Natural killer cell treated with Interleukin-12 subunit alpha and Interleukin-12 subunit beta and Interleukin-15 and Interleukin-18, amount 100 ng/mL, for 72 hours (primary cell): ENCODE measurements around the gene FBXW7. TPM values are rescaled to one million over a fixed set of nuclear protein-coding genes. Genes with fewer than 3 reads are reported as not detected.
A peak's percentile ranks its signal among the peaks of the same experiment; 100 is the strongest.

Experiments used
- ATAC-seq, 2 donors: fragments of 150-1000 bp; cut with Tn5 transposase in 1 of 2; sonication (Bioruptor Pico), chemical (Tn5 transposase) in 1 of 2; 2 replicates each; pipeline ENCODE4 v1.10.0; 2021
- DNase-seq: peaks from one replicate; pipeline ENCODE4 v3.0.0; 2022; ENCODE audit warnings: low spot score
- H3K27ac Mint-ChIP-seq, 2 donors: 1 replicate in 1 of 2; 2 replicates in 1 of 2; pipeline ENCODE4 v1.8.0; 2022; ENCODE audit warnings: mixed read lengths in 2 of 2, mild to moderate bottlenecking in 1 of 2, moderate library complexity in 1 of 2
- H3K27me3 Mint-ChIP-seq, 2 donors: 1 replicate in 1 of 2; 2 replicates in 1 of 2; pipeline ENCODE4 v1.8.0; 2022; ENCODE audit warnings: mixed read lengths in 2 of 2
- H3K36me3 Mint-ChIP-seq: one replicate; pipeline ENCODE4 v1.8.0; 2022; ENCODE audit warnings: mixed read lengths
- H3K4me1 Mint-ChIP-seq, 2 donors: 1 replicate in 1 of 2; 2 replicates in 1 of 2; pipeline ENCODE4 v1.8.0; 2022; ENCODE audit warnings: low read depth in 2 of 2, mixed read lengths in 2 of 2, mild to moderate bottlenecking in 1 of 2
- H3K4me3 Mint-ChIP-seq: one replicate; pipeline ENCODE4 v1.8.0; 2022; ENCODE audit warnings: mixed read lengths
- H3K9me3 Mint-ChIP-seq: 2 replicates; pipeline ENCODE4 v1.8.0; 2022; ENCODE audit warnings: mixed read lengths
- total RNA-seq, 2 donors: library from RNA; stranded (reverse); gene quantifications; one replicate each; pipeline ENCODE4 v1.2.3, GENCODE V29; 2022

FBXW7 gene
- total RNA-seq, 2 donors from 2014 or later: 70.9 to 74.1 TPM

- Mint-ChIP-seq H3K9me3 (no peaks in the 10 kb centered on the region), H3K36me3 (no peaks in the 10 kb centered on the region), H3K4me1 (peaks cover 33 to 43% of the 10 kb centered on the region in 2 donors), H3K4me3 (no peak overlapping the region), H3K27ac (peak overlapping the region in 1 of 2 donors; percentile 9), H3K27me3 (no peaks in the 10 kb centered on the region)
- DNase-seq (no peak), ATAC-seq (no peak)
These were observed 21.5 kb downstream of the FBXW7 start for GRCh38 chr4:152514356-152514755.

GRCh38 chr4:152513078-152513477, 22.8 kb downstream of the FBXW7 start:
- H3K4me1 Mint-ChIP-seq: peaks cover 33 to 46% of the 10 kb centered on the region in 2 donors
- no peak overlapping the region for H3K4me3 Mint-ChIP-seq
- no peaks in the 10 kb centered on the region for H3K27me3 Mint-ChIP-seq
- ATAC-seq (peak in 1 of 2 donors; percentile 27), DNase-seq (no peak)
- no peak overlapping the region for H3K27ac Mint-ChIP-seq
- no peaks in the 10 kb centered on the region for H3K9me3 Mint-ChIP-seq
- H3K36me3 Mint-ChIP-seq: no peaks in the 10 kb centered on the region

GRCh38 chr4:152512483-152512882, 23.4 kb downstream of the FBXW7 start:
- Mint-ChIP-seq H3K36me3 (no peaks in the 10 kb centered on the region), H3K27ac (no peak overlapping the region), H3K27me3 (no peaks in the 10 kb centered on the region), H3K9me3 (no peaks in the 10 kb centered on the region), H3K4me3 (no peak overlapping the region), H3K4me1 (peaks cover 35 to 46% of the 10 kb centered on the region in 2 donors)
- ATAC-seq (no peak), DNase-seq (no peak)

- DNase-seq: no peak
- ATAC-seq: peak; percentile 73 to 77
These were observed 25.3 kb downstream of the FBXW7 start for GRCh38 chr4:152510349-152511147.

GRCh38 chr4:152509595-152510225, 26.2 kb downstream of the FBXW7 start:
- Mint-ChIP-seq H3K27ac (peak overlapping the region; percentile 84 to 86), H3K36me3 (no peaks in the 10 kb centered on the region), H3K4me1 (peaks cover 32 to 44% of the 10 kb centered on the region in 2 donors), H3K9me3 (no peaks in the 10 kb centered on the region), H3K4me3 (peak overlapping the region; percentile 92), H3K27me3 (no peaks in the 10 kb centered on the region)
- ATAC-seq (peak; percentile 53 to 64), DNase-seq (no peak)

More at GRCh38 chr4:152510349-152511147, 25.3 kb downstream of the FBXW7 start:
- Mint-ChIP-seq H3K9me3 (no peaks in the 10 kb centered on the region), H3K27me3 (no peaks in the 10 kb centered on the region), H3K27ac (peak overlapping the region; percentile 84 to 86), H3K4me1 (peaks cover 35 to 46% of the 10 kb centered on the region in 2 donors), H3K4me3 (peak overlapping the region; percentile 92), H3K36me3 (no peaks in the 10 kb centered on the region)

- Mint-ChIP-seq H3K36me3 (no peaks in the 10 kb centered on the region), H3K4me1 (peaks cover 25 to 37% of the 10 kb centered on the region in 2 donors), H3K4me3 (no peak overlapping the region), H3K27ac (no peak overlapping the region), H3K27me3 (no peaks in the 10 kb centered on the region), H3K9me3 (no peaks in the 10 kb centered on the region)
- DNase-seq: no peak
- no peak for ATAC-seq
These were observed 27.1 kb downstream of the FBXW7 start for GRCh38 chr4:152508818-152509217.

GRCh38 chr4:152508386-152508785, 27.5 kb downstream of the FBXW7 start:
- H3K9me3 Mint-ChIP-seq: no peaks in the 10 kb centered on the region
- DNase-seq: no peak
- no peak for ATAC-seq
- no peaks in the 10 kb centered on the region for H3K36me3 Mint-ChIP-seq
- H3K27me3 Mint-ChIP-seq: no peaks in the 10 kb centered on the region
- no peak overlapping the region for H3K4me3 Mint-ChIP-seq
- no peak overlapping the region for H3K27ac Mint-ChIP-seq
- H3K4me1 Mint-ChIP-seq: peaks cover 25 to 37% of the 10 kb centered on the region in 2 donors

GRCh38 chr4:152503653-152504290, 32.1 kb downstream of the FBXW7 start:
- H3K27me3 Mint-ChIP-seq: no peaks in the 10 kb centered on the region
- ATAC-seq (no peak), DNase-seq (no peak)
- no peaks in the 10 kb centered on the region for H3K36me3 Mint-ChIP-seq
- peaks cover 21 to 26% of the 10 kb centered on the region in 2 donors for H3K4me1 Mint-ChIP-seq
- H3K27ac Mint-ChIP-seq: no peak overlapping the region
- H3K4me3 Mint-ChIP-seq: no peak overlapping the region
- no peaks in the 10 kb centered on the region for H3K9me3 Mint-ChIP-seq

- Mint-ChIP-seq H3K27me3 (no peaks in the 10 kb centered on the region), H3K4me1 (peaks cover 26 to 41% of the 10 kb centered on the region in 2 donors), H3K27ac (peak overlapping the region in 1 of 2 donors; percentile 18), H3K9me3 (no peaks in the 10 kb centered on the region), H3K4me3 (no peak overlapping the region), H3K36me3 (no peaks in the 10 kb centered on the region)
- DNase-seq: no peak
- peak in 1 of 2 donors; percentile 58 for ATAC-seq
These were observed 33.9 kb downstream of the FBXW7 start for GRCh38 chr4:152501846-152502536.

GRCh38 chr4:152500800-152501434, 35.0 kb downstream of the FBXW7 start:
- H3K9me3 Mint-ChIP-seq: no peaks in the 10 kb centered on the region
- peak; percentile 80 for DNase-seq

GRCh38 chr4:152500275-152500674, 35.6 kb downstream of the FBXW7 start:
- no peak overlapping the region for H3K4me3 Mint-ChIP-seq
- no peak overlapping the region for H3K27ac Mint-ChIP-seq
- H3K4me1 Mint-ChIP-seq: peaks cover 33 to 47% of the 10 kb centered on the region in 2 donors

More at GRCh38 chr4:152500800-152501434, 35.0 kb downstream of the FBXW7 start:
- Mint-ChIP-seq H3K27me3 (no peaks in the 10 kb centered on the region), H3K4me3 (no peak overlapping the region), H3K4me1 (peaks cover 27 to 42% of the 10 kb centered on the region in 2 donors), H3K36me3 (no peaks in the 10 kb centered on the region), H3K27ac (no peak overlapping the region)
- peak; percentile 63 to 73 for ATAC-seq

GRCh38 chr4:152499344-152499743, 36.5 kb downstream of the FBXW7 start:
- Mint-ChIP-seq H3K9me3 (no peaks in the 10 kb centered on the region), H3K4me3 (no peak overlapping the region), H3K36me3 (no peaks in the 10 kb centered on the region), H3K27ac (no peak overlapping the region), H3K4me1 (peaks cover 33 to 49% of the 10 kb centered on the region in 2 donors), H3K27me3 (no peaks in the 10 kb centered on the region)
- DNase-seq (no peak), ATAC-seq (no peak)

More at GRCh38 chr4:152500275-152500674, 35.6 kb downstream of the FBXW7 start:
- H3K27me3 Mint-ChIP-seq: no peaks in the 10 kb centered on the region
- H3K36me3 Mint-ChIP-seq: no peaks in the 10 kb centered on the region
- ATAC-seq (no peak), DNase-seq (no peak)
- no peaks in the 10 kb centered on the region for H3K9me3 Mint-ChIP-seq

- peak overlapping the region in 1 of 2 donors; percentile 54 for H3K27ac Mint-ChIP-seq
- no peaks in the 10 kb centered on the region for H3K36me3 Mint-ChIP-seq
- ATAC-seq (no peak), DNase-seq (no peak)
- H3K4me1 Mint-ChIP-seq: peaks cover 42 to 54% of the 10 kb centered on the region in 2 donors
- H3K9me3 Mint-ChIP-seq: no peaks in the 10 kb centered on the region
- no peaks in the 10 kb centered on the region for H3K27me3 Mint-ChIP-seq
- no peak overlapping the region for H3K4me3 Mint-ChIP-seq
These were observed 41.9 kb downstream of the FBXW7 start for GRCh38 chr4:152494020-152494419.
